ENCODE results near the gene AGT. TPM values are rescaled to one million over a fixed set of nuclear protein-coding genes. Genes with fewer than 3 reads are reported as not detected.

Gene AGT
- total and polyA plus RNA-seq, 2 experiments from 2014 or later, result 16.6 to 23.8 TPM

DNA sequence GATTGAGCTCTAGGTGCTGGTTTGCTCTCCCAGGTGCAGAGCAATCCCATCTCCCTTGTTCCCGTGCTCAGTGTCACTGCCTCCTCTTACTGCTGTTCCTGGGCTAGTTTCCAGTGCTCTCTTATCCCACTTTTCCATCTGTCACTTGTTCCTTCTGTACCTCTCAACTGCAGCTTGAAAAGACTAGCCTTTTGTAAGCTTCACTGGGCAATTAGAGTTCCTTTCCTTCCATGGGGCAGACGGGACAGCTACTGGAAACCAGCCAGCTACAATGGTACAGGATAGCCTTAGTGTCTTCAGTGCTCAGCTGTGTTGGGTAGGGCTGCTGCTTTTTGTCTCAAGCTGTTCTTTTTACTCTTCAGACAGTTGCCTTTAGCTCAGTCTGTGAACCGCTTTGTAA lies 31.6 kb downstream of the AGT start:
- Histone ChIP-seq H3K27ac (peak overlapping the region; percentile 83), H3K27me3 (no peaks in the 10 kb centered on the region), H3K4me1 (ENCODE audit: low read depth) (peaks cover 26% of the 10 kb centered on the region), H3K9me3 (ENCODE audit: low read depth) (no peaks in the 10 kb centered on the region), H3K36me3 (peaks cover 51% of the 10 kb centered on the region), H3K4me3 (no peak overlapping the region)
- peak in 1 of 2 donors; percentile 67 for DNase-seq (ENCODE audit: low read depth in 1 of 2, low spot score in 1 of 2)
- TF ChIP-seq, protein P1, sequence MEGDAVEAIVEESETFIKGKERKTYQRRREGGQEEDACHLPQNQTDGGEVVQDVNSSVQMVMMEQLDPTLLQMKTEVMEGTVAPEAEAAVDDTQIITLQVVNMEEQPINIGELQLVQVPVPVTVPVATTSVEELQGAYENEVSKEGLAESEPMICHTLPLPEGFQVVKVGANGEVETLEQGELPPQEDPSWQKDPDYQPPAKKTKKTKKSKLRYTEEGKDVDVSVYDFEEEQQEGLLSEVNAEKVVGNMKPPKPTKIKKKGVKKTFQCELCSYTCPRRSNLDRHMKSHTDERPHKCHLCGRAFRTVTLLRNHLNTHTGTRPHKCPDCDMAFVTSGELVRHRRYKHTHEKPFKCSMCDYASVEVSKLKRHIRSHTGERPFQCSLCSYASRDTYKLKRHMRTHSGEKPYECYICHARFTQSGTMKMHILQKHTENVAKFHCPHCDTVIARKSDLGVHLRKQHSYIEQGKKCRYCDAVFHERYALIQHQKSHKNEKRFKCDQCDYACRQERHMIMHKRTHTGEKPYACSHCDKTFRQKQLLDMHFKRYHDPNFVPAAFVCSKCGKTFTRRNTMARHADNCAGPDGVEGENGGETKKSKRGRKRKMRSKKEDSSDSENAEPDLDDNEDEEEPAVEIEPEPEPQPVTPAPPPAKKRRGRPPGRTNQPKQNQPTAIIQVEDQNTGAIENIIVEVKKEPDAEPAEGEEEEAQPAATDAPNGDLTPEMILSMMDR (IDR thresholded peaks at IDR 0.05; ENCODE audit: low read depth, low read length), result no peak

DNA sequence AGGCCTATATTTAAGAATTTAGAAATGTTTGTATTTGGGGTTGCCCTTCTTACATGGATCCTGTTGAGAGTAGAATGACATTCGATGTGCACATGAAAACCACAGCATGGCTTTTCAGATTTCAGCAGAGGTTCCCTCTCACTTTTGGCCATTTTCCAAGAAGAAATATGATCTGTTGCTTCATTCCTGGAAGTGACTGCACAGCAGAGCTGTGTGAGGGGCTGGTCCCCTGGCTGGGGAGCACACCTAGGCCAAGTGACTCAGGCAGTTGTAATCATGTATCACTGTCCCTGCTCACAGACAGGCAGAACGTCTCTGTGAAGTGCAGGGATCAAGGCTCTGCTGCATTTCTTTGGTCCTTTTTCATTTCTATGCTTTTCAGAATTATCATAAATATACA lies 32.3 kb downstream of the AGT start:
- peaks cover 51% of the 10 kb centered on the region for H3K36me3 ChIP-seq
- H3K27me3 ChIP-seq, result no peaks in the 10 kb centered on the region
- TF ChIP-seq, protein P1 (IDR thresholded peaks at IDR 0.05; ENCODE audit: low read depth, low read length), result no peak
- no peak overlapping the region for H3K4me3 ChIP-seq
- peak; percentile 74 to 79 for DNase-seq (ENCODE audit: low read depth in 1 of 2, low spot score in 1 of 2)
- no peaks in the 10 kb centered on the region for H3K9me3 ChIP-seq (ENCODE audit: low read depth)
- H3K4me1 ChIP-seq (ENCODE audit: low read depth), result peaks cover 26% of the 10 kb centered on the region
- H3K27ac ChIP-seq, result peak overlapping the region; percentile 83

DNA sequence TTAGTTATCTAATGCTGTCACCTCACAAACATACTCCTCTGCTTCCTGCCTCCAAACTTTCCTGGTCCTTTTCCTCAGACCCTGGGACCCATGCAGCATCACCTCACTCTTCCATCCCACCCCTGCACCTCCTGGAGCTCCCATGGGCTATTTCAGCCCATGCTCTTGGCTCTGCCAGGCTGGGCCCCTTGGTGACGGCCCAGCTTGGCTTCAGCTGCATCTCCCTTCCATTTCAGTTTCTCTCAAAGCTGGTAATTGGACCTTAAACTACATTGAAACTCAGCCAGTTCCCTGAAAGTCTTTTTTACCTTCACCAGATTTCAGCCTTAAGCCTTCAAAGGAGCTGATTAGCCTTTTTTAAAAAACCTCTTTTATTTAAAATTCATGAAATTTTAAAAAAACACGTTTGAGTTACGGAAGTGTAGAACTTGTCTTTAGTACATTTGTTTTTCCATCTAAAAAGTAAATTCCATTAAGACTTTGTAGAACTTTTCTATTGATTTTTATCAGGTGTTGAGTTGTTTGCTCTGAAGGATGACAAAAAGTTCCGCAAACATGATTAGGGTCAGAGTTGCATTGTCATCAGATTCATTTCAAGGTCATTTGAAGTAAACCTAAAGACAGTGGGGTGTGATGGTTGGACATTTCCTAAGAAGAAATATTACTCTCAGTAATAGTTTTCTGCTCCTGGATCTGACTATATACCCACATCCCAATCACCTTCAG lies 33.5 kb downstream of the AGT start:
- TF ChIP-seq, protein P1 (IDR thresholded peaks at IDR 0.05; ENCODE audit: low read depth, low read length), result no peak
- peaks cover 45% of the 10 kb centered on the region for H3K36me3 ChIP-seq

DNA sequence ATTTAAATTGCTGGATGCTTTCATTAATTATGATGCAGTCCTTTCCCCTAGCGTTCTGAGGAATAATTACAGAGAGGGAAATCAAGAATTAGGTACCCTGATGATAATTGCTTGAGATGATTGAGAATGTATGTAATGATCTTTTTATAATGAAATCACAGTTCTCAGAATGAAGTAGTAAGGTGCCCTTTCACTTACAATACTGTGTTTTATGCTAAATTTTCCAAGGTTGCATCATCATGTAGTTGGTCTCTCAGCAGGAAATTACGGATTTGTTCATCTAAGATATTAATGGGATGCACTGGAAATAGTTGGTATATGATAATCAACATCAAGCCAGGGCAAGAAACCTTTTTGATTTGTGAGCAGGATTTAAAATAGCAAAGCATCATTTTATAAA lies 34.1 kb downstream of the AGT start:
- Histone ChIP-seq H3K27me3 (no peaks in the 10 kb centered on the region), H3K4me1 (ENCODE audit: low read depth) (peaks cover 26% of the 10 kb centered on the region), H3K9me3 (ENCODE audit: low read depth) (peaks cover 1% of the 10 kb centered on the region), H3K36me3 (peaks cover 44% of the 10 kb centered on the region), H3K27ac (peak overlapping the region; percentile 83), H3K4me3 (no peak overlapping the region)
- peak in 1 of 2 donors; percentile 29 for DNase-seq (ENCODE audit: low read depth in 1 of 2, low spot score in 1 of 2)
- TF ChIP-seq, protein P1 (IDR thresholded peaks at IDR 0.05; ENCODE audit: low read depth, low read length), result no peak

More for the DNA sequence above, 33.5 kb downstream of the AGT start:
- no peaks in the 10 kb centered on the region for H3K9me3 ChIP-seq (ENCODE audit: low read depth)
- DNase-seq (ENCODE audit: low read depth in 1 of 2, low spot score in 1 of 2), result no peak
- H3K4me1 ChIP-seq (ENCODE audit: low read depth), result peaks cover 26% of the 10 kb centered on the region
- H3K27me3 ChIP-seq, result no peaks in the 10 kb centered on the region
- no peak overlapping the region for H3K4me3 ChIP-seq
- peak overlapping the region; percentile 83 for H3K27ac ChIP-seq

DNA sequence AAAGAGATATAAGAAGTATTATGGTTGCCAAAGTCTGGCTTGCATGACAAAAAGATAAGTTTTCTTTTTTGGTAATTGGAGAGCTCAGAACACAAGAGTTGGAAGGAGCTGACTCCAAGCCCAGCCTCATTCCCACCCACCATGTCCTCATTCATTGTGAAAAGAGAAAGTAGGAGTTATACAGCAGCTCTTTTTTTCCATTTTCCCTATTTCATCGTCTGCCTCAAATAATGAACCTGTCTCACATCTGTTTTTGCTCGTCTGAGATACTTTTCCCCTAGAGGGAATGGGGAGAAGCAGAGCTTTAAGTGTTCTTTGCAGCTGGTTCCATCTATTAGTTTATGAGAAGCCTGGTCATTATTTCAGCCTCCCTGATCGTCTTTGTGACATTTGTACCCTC lies 34.7 kb downstream of the AGT start:
- Histone ChIP-seq H3K36me3 (peaks cover 40% of the 10 kb centered on the region), H3K27ac (no peak overlapping the region), H3K27me3 (no peaks in the 10 kb centered on the region), H3K4me1 (ENCODE audit: low read depth) (peaks cover 31% of the 10 kb centered on the region), H3K4me3 (no peak overlapping the region), H3K9me3 (ENCODE audit: low read depth) (peaks cover 4% of the 10 kb centered on the region)
- TF ChIP-seq, protein P1 (IDR thresholded peaks at IDR 0.05; ENCODE audit: low read depth, low read length), result no peak
- no peak for DNase-seq (ENCODE audit: low read depth in 1 of 2, low spot score in 1 of 2)

All from cardiac muscle cell (in vitro differentiated cells and primary cell).